HG03097 (cell line): ENCODE measurements around the gene GULP1.

Source experiments
- ATAC-seq: cut with Tn5 transposase; IDR thresholded peaks from one replicate; pipeline ENCODE4 v1.9.1; 2021; ENCODE audit not compliant: unreplicated experiment, low FRiP score

The GULP1 gene

GRCh38 chr2:188322569-188323551 is 31.2 kb downstream of the GULP1 start:
- ATAC-seq, result no peak

- ATAC-seq, result no peak
These were observed 32.4 kb downstream of the GULP1 start for GRCh38 chr2:188324067-188324466.

- no peak for ATAC-seq
These were observed 34.6 kb downstream of the GULP1 start for GRCh38 chr2:188326290-188326668.

GRCh38 chr2:188326669-188327301 is 35.1 kb downstream of the GULP1 start:
- ATAC-seq, result no peak

GRCh38 chr2:188327518-188328213 is 36.0 kb downstream of the GULP1 start:
- ATAC-seq, result no peak

GRCh38 chr2:188328419-188328818 is 36.7 kb downstream of the GULP1 start:
- no peak for ATAC-seq

GRCh38 chr2:188330316-188331053 is 38.8 kb downstream of the GULP1 start:
- ATAC-seq, result no peak

- no peak for ATAC-seq
These were observed 40.9 kb downstream of the GULP1 start for GRCh38 chr2:188332619-188333018.

- no peak for ATAC-seq
These were observed 42.3 kb downstream of the GULP1 start for GRCh38 chr2:188333751-188334524.

GRCh38 chr2:188338463-188338862 is 46.8 kb downstream of the GULP1 start:
- no peak for ATAC-seq

GRCh38 chr2:188340257-188340656 is 48.6 kb downstream of the GULP1 start:
- ATAC-seq, result no peak

GRCh38 chr2:188345020-188345419 is 53.3 kb downstream of the GULP1 start:
- ATAC-seq, result no peak

- no peak for ATAC-seq
These were observed 53.8 kb downstream of the GULP1 start for GRCh38 chr2:188345426-188345825.

- ATAC-seq, result no peak
These were observed 54.3 kb downstream of the GULP1 start for GRCh38 chr2:188345831-188346458.

GRCh38 chr2:188349019-188349418 is 57.3 kb downstream of the GULP1 start:
- no peak for ATAC-seq

- ATAC-seq, result no peak
These were observed 61.6 kb downstream of the GULP1 start for GRCh38 chr2:188353282-188353681.

- ATAC-seq, result no peak
These were observed 69.0 kb downstream of the GULP1 start for GRCh38 chr2:188360485-188361263.

- no peak for ATAC-seq
These were observed 72.5 kb downstream of the GULP1 start for GRCh38 chr2:188364033-188364630.
